Endothelial cell of umbilical vein (primary cell): ENCODE data around the gene DRC7. TPM values are rescaled to one million over a fixed set of nuclear protein-coding genes. Genes with fewer than 3 reads are reported as not detected.

Experiments used
- BruUV-seq: library from RNA; stranded (reverse); fragments of 400-500 nt; replicated peaks from 2 replicates; lab custom pipeline; 2021; lab: Mats Ljungman, UMichigan
- CTCF ChIA-PET: fragments of 300-600, 350-600 bp; sonication (Branson Sonifier 250); formaldehyde crosslinking; loops from one replicate; lab custom pipeline; 2021; ENCODE audit warnings: antibody characterized with exemption, inconsistent platforms; lab: Charles Lee
- POLR2A ChIA-PET: fragments of 300-600, 350-600 bp; sonication (Branson Sonifier 250); formaldehyde crosslinking; loops from one replicate; lab custom pipeline; 2021; ENCODE audit warnings: antibody characterized with exemption, inconsistent platforms; lab: Charles Lee
- DNase-seq: peaks from one replicate; pipeline ENCODE4 v3.0.0-alpha.2; 2011; ENCODE audit warnings: low read depth, low spot score
- FAIRE-seq: peaks from 2 replicates; lab custom pipeline; 2011; peaks lifted over from hg19 to GRCh38; lab: Jason Lieb, UNC
- H2AFZ ChIP-seq: 2 replicates; pipeline ENCODE4 v1.6.0; 2012; ENCODE audit warnings: low read depth, low read length, control low read depth, inconsistent platforms
- H3K27ac ChIP-seq: 2 replicates; pipeline ENCODE4 v1.5.1; 2011; ENCODE audit warnings: low read depth, mild to moderate bottlenecking, control low read depth, low read length, moderate library complexity; ENCODE audit not compliant: insufficient read depth
- H3K27me3 ChIP-seq, 2 experiments: 2 replicates each; pipeline versions ENCODE4 v1.6.0 to v1.6.1; 2011; ENCODE audit warnings: low read length in 2 of 2, mixed read lengths in 1 of 2; ENCODE audit not compliant: control insufficient read depth in 2 of 2, insufficient read depth in 2 of 2
- H3K36me3 ChIP-seq, 2 experiments: 2 replicates in 1 of 2; 3 replicates in 1 of 2; pipeline ENCODE4 v1.5.1; 2011; ENCODE audit warnings: low read length in 2 of 2, mild to moderate bottlenecking in 1 of 2, moderate library complexity in 1 of 2; ENCODE audit not compliant: control insufficient read depth in 2 of 2, insufficient read depth in 2 of 2; ENCODE audit errors: extremely low read depth in 1 of 2
- H3K4me1 ChIP-seq: 3 replicates; pipeline ENCODE4 v1.5.1; 2011; ENCODE audit warnings: mild to moderate bottlenecking, low read length; ENCODE audit not compliant: control insufficient read depth, insufficient read depth; ENCODE audit errors: extremely low read depth
- H3K4me2 ChIP-seq: 2 replicates; pipeline ENCODE4 v1.6.1; 2011; ENCODE audit warnings: low read length, control low read depth, mixed read lengths; ENCODE audit not compliant: insufficient read depth
- H3K4me3 ChIP-seq, 3 experiments: fragments of 200-600 bp in 1 of 3; sonication (generic), shearing (Covaris generic) in 1 of 3; replicated peaks in 1 of 3; 2 replicates each; pipeline ENCODE4 v1.5.1; 2011 to 2016; ENCODE audit warnings: control low read depth in 3 of 3, low read length in 3 of 3, mild to moderate bottlenecking in 2 of 3, inconsistent platforms in 1 of 3, low read depth in 1 of 3, moderate library complexity in 1 of 3; ENCODE audit not compliant: insufficient read depth in 1 of 3
- H3K79me2 ChIP-seq: 2 replicates; pipeline ENCODE4 v1.6.0; 2012; ENCODE audit warnings: low read length, inconsistent platforms; ENCODE audit not compliant: control insufficient read depth, insufficient read depth
- H3K9ac ChIP-seq: replicated peaks from 2 replicates; pipeline ENCODE3; 2011; ENCODE audit warnings: low read length, control low read depth; ENCODE audit not compliant: insufficient read depth; ENCODE audit errors: extremely low read depth
- H3K9me1 ChIP-seq: replicated peaks from 3 replicates; pipeline ENCODE4 v1.6.0; 2011; ENCODE audit warnings: mild to moderate bottlenecking, low read length; ENCODE audit not compliant: control insufficient read depth, insufficient read depth; ENCODE audit errors: extremely low read depth
- H3K9me3 ChIP-seq: replicated peaks from 2 replicates; pipeline ENCODE4 v1.5.1; 2012; ENCODE audit warnings: low read length, inconsistent platforms; ENCODE audit not compliant: control insufficient read depth, insufficient read depth
- H4K20me1 ChIP-seq: replicated peaks from 2 replicates; pipeline ENCODE3; 2011; ENCODE audit warnings: mild to moderate bottlenecking, low read length; ENCODE audit not compliant: control insufficient read depth, insufficient read depth; ENCODE audit errors: extremely low read depth
- CTCF ChIP-seq, 2 donors: IDR thresholded peaks; 1 replicate in 1 of 2; 2 replicates in 1 of 2; pipeline ENCODE4 v1.5.1; 2011; ENCODE audit warnings: low read length in 2 of 2, mild to moderate bottlenecking in 2 of 2, moderate library complexity in 2 of 2, control low read depth in 1 of 2, inconsistent platforms in 1 of 2, low read depth in 1 of 2; ENCODE audit not compliant: insufficient read depth in 1 of 2; ENCODE audit errors: extremely low read depth in 1 of 2
- EZH2 ChIP-seq: IDR thresholded peaks from 2 replicates; pipeline ENCODE4 v1.6.1; 2012; ENCODE audit warnings: borderline replicate concordance, low read depth, mild to moderate bottlenecking, moderate library complexity, low read length, inconsistent platforms; ENCODE audit not compliant: severe bottlenecking
- FOS ChIP-seq: IDR thresholded peaks from 2 replicates; pipeline ENCODE4 v1.6.1; 2011; ENCODE audit warnings: mild to moderate bottlenecking, low read length, moderate library complexity, borderline replicate concordance; ENCODE audit not compliant: insufficient read depth
- GATA2 ChIP-seq: IDR thresholded peaks from 2 replicates; pipeline ENCODE4 v1.7.0; 2011; ENCODE audit warnings: low read depth, mild to moderate bottlenecking, moderate library complexity, mixed read lengths, low read length; ENCODE audit not compliant: insufficient read length, insufficient read depth
- JUN ChIP-seq: IDR thresholded peaks from 2 replicates; pipeline ENCODE4 v1.6.1; 2011; ENCODE audit warnings: borderline replicate concordance, low read depth; ENCODE audit not compliant: insufficient read length, insufficient read depth
- MAX ChIP-seq: IDR thresholded peaks from 2 replicates; pipeline ENCODE4 v1.6.1; 2011; ENCODE audit not compliant: insufficient read depth, insufficient read length
- MYC ChIP-seq: IDR thresholded peaks from one replicate; pipeline ENCODE4 v1.6.1; 2011; ENCODE audit warnings: mild to moderate bottlenecking, low read depth, low read length
- POLR2A ChIP-seq: IDR thresholded peaks from 2 replicates; pipeline ENCODE4 v1.6.1; 2012; ENCODE audit warnings: low read depth, mild to moderate bottlenecking, control low read depth, low read length
- POLR2AphosphoS5 ChIP-seq: IDR thresholded peaks from 2 replicates; pipeline ENCODE4 v1.6.1; 2012; ENCODE audit warnings: low read depth, mild to moderate bottlenecking, control low read depth, low read length, moderate library complexity; ENCODE audit not compliant: insufficient read depth
- dilution Hi-C: fragments of 300-500 bp; cut with MboI; formaldehyde crosslinking; loops from one replicate; pipeline ENCODE4 v1.15.0; 2019; ENCODE audit warnings: low sequenced_read_pairs; ENCODE audit not compliant: extremely low pct_ligation_motif_present
- intact Hi-C: fragments of 100-400 bp; cut with micrococcal nuclease; formaldehyde crosslinking; loops from one replicate; pipeline ENCODE4 v1.10.0; 2022
- polyA plus RNA-seq, 4 experiments: library from polyadenylated mRNA; depleted of rRNA in 3 of 4; stranded (reverse) in 3 of 4; unstranded in 1 of 4; fragments of >200 nt; gene quantifications; 2 replicates each; pipeline versions ENCODE4 v1.2.1 to v1.2.3, GENCODE V29; 2011 to 2012; ENCODE audit warnings: missing spikeins in 1 of 4
- total RNA-seq: library from RNA; stranded (reverse); gene quantifications from 2 replicates; pipeline ENCODE4 v1.2.3, GENCODE V29; 2021

The DRC7 gene
- total and polyA plus RNA-seq, 2 donors (not counting 3 experiments of a cell fraction or from before 2014, with no cell fraction given) = 0.13 to 0.77 TPM

- intact Hi-C loops = no loop called here
- H3K4me2 ChIP-seq = no peak overlapping the region
- H3K4me1 ChIP-seq = peaks cover 20% of the 10 kb centered on the region
- DNase-seq (no peak), FAIRE-seq (no peak)
- no peaks in the 10 kb centered on the region for H4K20me1 ChIP-seq
- no TSS peak for BruUV-seq
- H3K79me2 ChIP-seq = no peaks in the 10 kb centered on the region
- H3K27ac ChIP-seq = no peak overlapping the region
- no peak for TF ChIP-seq GATA2
- no peak for TF ChIP-seq FOS
- no peak for TF ChIP-seq POLR2AphosphoS5
- TF ChIP-seq MYC = no peak
- no peak for TF ChIP-seq CTCF (IDR thresholded peaks at IDR 0.05; ENCODE audit: extremely low read depth in 1 of 2, insufficient read depth in 1 of 2, low read depth in 1 of 2, low read length in 2 of 2)
- no peak for TF ChIP-seq JUN
- no peak for TF ChIP-seq EZH2
- TF ChIP-seq POLR2A = no peak
- TF ChIP-seq MAX = no peak
- no peak overlapping the region for H3K9ac ChIP-seq
- H3K27me3 ChIP-seq = no peaks in the 10 kb centered on the region
- no peaks in the 10 kb centered on the region for H3K9me1 ChIP-seq
- no peak overlapping the region for H2AFZ ChIP-seq
- peaks cover 0 to 3% of the 10 kb centered on the region in 2 experiments for H3K36me3 ChIP-seq
- dilution Hi-C loops = no loop called here
- H3K4me3 ChIP-seq = no peak overlapping the region
- ChIA-PET CTCF (no interaction called here), POLR2A (no interaction called here)
- H3K9me3 ChIP-seq = no peaks in the 10 kb centered on the region
Observed at GRCh38 chr16:57658130-57658877, 36.3 kb upstream of the DRC7 start.
